Heart right ventricle (tissue), 16 donors: ENCODE measurements around the gene F10. TPM values are rescaled to one million over a fixed set of nuclear protein-coding genes. Genes with fewer than 3 reads are reported as not detected.

Source experiments
- ATAC-seq, 8 donors: fragments of 200-7000 bp; cut with Tn5 transposase; one replicate each; pipeline ENCODE4 v1.9.1; 2020; ENCODE audit warnings: mild to moderate bottlenecking in 8 of 8, moderate library complexity in 8 of 8, moderate number of reproducible peaks in 1 of 8
- DNase-seq, 2 donors: peaks; one replicate each; pipeline ENCODE4 v3.0.0-alpha.2; 2020
- H3K27ac ChIP-seq, 10 donors: fragments of 200-600 bp; sonication (generic) in 2 of 10; one replicate each; pipeline versions ENCODE4 v1.5.0 to v1.8.0; 2020 to 2022; ENCODE audit warnings: mild to moderate bottlenecking in 3 of 10
- H3K27me3 ChIP-seq, 7 donors: fragments of 200-600 bp; one replicate each; pipeline ENCODE4 v1.8.0; 2021 to 2022; ENCODE audit warnings: mild to moderate bottlenecking in 2 of 7
- H3K36me3 ChIP-seq, 9 donors: fragments of 200-600 bp; sonication (generic) in 1 of 9; one replicate each; pipeline versions ENCODE4 v1.5.0 to v1.8.0; 2020 to 2022; ENCODE audit warnings: mild to moderate bottlenecking in 2 of 9
- H3K4me1 ChIP-seq, 9 donors: fragments of 200-600 bp; sonication (generic) in 1 of 9; one replicate each; pipeline versions ENCODE4 v1.5.0 to v1.8.0; 2020 to 2022; ENCODE audit warnings: mild to moderate bottlenecking in 4 of 9
- H3K4me3 ChIP-seq, 10 donors: fragments of 200-600 bp; sonication (generic) in 2 of 10; one replicate each; pipeline versions ENCODE4 v1.5.0 to v1.8.0; 2020 to 2022; ENCODE audit warnings: mild to moderate bottlenecking in 7 of 10, moderate library complexity in 2 of 10
- H3K9me3 ChIP-seq, 11 donors: fragments of 200-600 bp in 10 of 11; sonication (generic) in 2 of 11; one replicate each; pipeline versions ENCODE4 v1.5.0 to v1.8.0; 2013 to 2022; ENCODE audit warnings: mild to moderate bottlenecking in 2 of 11, control low read depth in 1 of 11, moderate library complexity in 1 of 11
- CTCF ChIP-seq, 9 donors: fragments of 200-600 bp; sonication (generic) in 2 of 9; IDR thresholded peaks; one replicate each; pipeline versions ENCODE4 v1.5.0 to v1.8.0; 2021 to 2022; ENCODE audit warnings: antibody characterized with exemption in 9 of 9, mild to moderate bottlenecking in 5 of 9, moderate library complexity in 1 of 9
- WGBS, 2 donors: extraction: QIAGEN DNeasy Blood & Tissue Kit; methylation state at CpG; one replicate each; pipeline ENCODE4 v1.1.7; 2013; ENCODE audit warnings: inconsistent platforms in 1 of 2; 5-methylcytosine and 5-hydroxymethylcytosine counted together
- intact Hi-C, 10 donors: fragments of 100-400 bp; cut with DNase I; formaldehyde crosslinking; loops; one replicate each; pipeline versions ENCODE4 v1.11.1 to v1.14.2; 2022
- polyA plus RNA-seq, 2 donors: library from polyadenylated mRNA; stranded (reverse); fragments of 200-250 nt; gene quantifications; one replicate each; pipeline ENCODE4 v1.2.3, GENCODE V29; 2013
- total RNA-seq, 10 donors: library from RNA; stranded (reverse); fragmentation: NEBNext Ultra II Directional in 3 of 10; extraction: Animal tissue kit (Norgen Biotek cat#: 25700) in 3 of 10; gene quantifications; one replicate each; pipeline versions ENCODE4 v1.2.1 to v1.2.4, GENCODE V29; 2021 to 2023
- donor health status: Arrhythmogenic right ventricular cardiomyopathy.
- donor health status: ischemic (EF 13 %, LVEDD 7.1; RV severe dilation, severe dysfunction).
- donor health status: healthy with polysubstance abuse.
- donor health status: DM: no; HTN: yes; CAD: no.
- donor health status: DM: no; HTN: no; CAD: no.
- donor health status: ischemic (EF 25% LVEDD 6.9; RV normal size, moderate dysfunction).
- donor health status: ischemic (EF 25% LVEDD 5.7; RV mildly dilated, moderate dysfunction).
- donor health status: healthy.
- donor health status: DM: yes; HTN: yes; CAD: no.
- donor health status: Ischemic cardiomyopathy.
- donor health status: ischemic (EF 35%, LVEDD 5.7; RV mildly dilated, moderate dysfunction).
- donor health status: nonischemic (EF 11% LVEDD 7.7; RV severe dilation, severe dysfunction).
- donor health status: DM: yes; HTN: yes; CAD: no.
- donor health status: PGD.
- donor health status: ischemic (EF 29% LVEDD 5.4; RV normal size, mild dysfunction).
- donor health status: nonischemic (EF 23%, LVEDD 6.1; RV moderate dilation, normal function).

The F10 gene
- total and polyA plus RNA-seq, 12 donors = 1.7 to 15.1 (median 6.3) TPM

GRCh38 chr13:113119166-113119821 is 3.3 kb upstream of the F10 start:
- 84 to 88% methylated on average over 16 of the region's 16 CpGs for WGBS, 2 donors
- TF ChIP-seq CTCF (IDR thresholded peaks at IDR 0.05) = no peak
- peaks cover 0 to 16% (median 5%) of the 10 kb centered on the region in 9 donors for H3K4me1 ChIP-seq

GRCh38 chr13:113119822-113120189 is 2.8 kb upstream of the F10 start:
- WGBS, 2 donors = 90 to 91% methylated on average over 7 of the region's 7 CpGs
- Histone ChIP-seq H3K27me3 (no peaks in the 10 kb centered on the region), H3K9me3 (no peaks in the 10 kb centered on the region), H3K36me3 (no peaks in the 10 kb centered on the region), H3K27ac (no peak overlapping the region), H3K4me1 (peaks cover 0 to 16% (median 5%) of the 10 kb centered on the region in 9 donors), H3K4me3 (no peak overlapping the region)
- no peak for DNase-seq
- no peak for TF ChIP-seq CTCF (IDR thresholded peaks at IDR 0.05)
- ATAC-seq = no peak
- intact Hi-C loops = no loop called here

More at GRCh38 chr13:113119166-113119821, 3.3 kb upstream of the F10 start:
- Histone ChIP-seq H3K27me3 (no peaks in the 10 kb centered on the region), H3K4me3 (no peak overlapping the region), H3K36me3 (no peaks in the 10 kb centered on the region), H3K9me3 (no peaks in the 10 kb centered on the region), H3K27ac (no peak overlapping the region)
- DNase-seq (no peak), ATAC-seq (no peak)
- intact Hi-C loops = no loop called here

GRCh38 chr13:113120300-113121182 is 2.1 kb upstream of the F10 start:
- no peak for DNase-seq
- no peak overlapping the region for H3K27ac ChIP-seq
- H3K9me3 ChIP-seq = no peaks in the 10 kb centered on the region
- no peak for ATAC-seq
- no peak for TF ChIP-seq CTCF (IDR thresholded peaks at IDR 0.05)
- no peak overlapping the region for H3K4me3 ChIP-seq
- 85% methylated on average over 19 of the region's 19 CpGs for WGBS, 2 donors
- peaks cover 0 to 16% (median 5%) of the 10 kb centered on the region in 9 donors for H3K4me1 ChIP-seq
- intact Hi-C loops = no loop called here
- H3K36me3 ChIP-seq = no peaks in the 10 kb centered on the region
- no peaks in the 10 kb centered on the region for H3K27me3 ChIP-seq

- DNase-seq = no peak
- no peak overlapping the region for H3K27ac ChIP-seq
- 91 to 95% methylated on average over 24 of the region's 24 CpGs for WGBS, 2 donors
- no peaks in the 10 kb centered on the region for H3K36me3 ChIP-seq
- no peak for ATAC-seq
- TF ChIP-seq CTCF (IDR thresholded peaks at IDR 0.05) = no peak
- H3K4me1 ChIP-seq = peaks cover 0 to 16% (median 5%) of the 10 kb centered on the region in 9 donors
- H3K4me3 ChIP-seq = no peak overlapping the region
- no peaks in the 10 kb centered on the region for H3K27me3 ChIP-seq
- intact Hi-C loops = no loop called here
- no peaks in the 10 kb centered on the region for H3K9me3 ChIP-seq
Measured at GRCh38 chr13:113121183-113121927, 1.2 kb upstream of the F10 start.
